HEK293 (cell line): ENCODE data around the gene EGR4.

Experiments used
- CTCF ChIA-PET: fragments of 350-600 bp; formaldehyde crosslinking; extraction: SDS; loops from one replicate; lab custom pipeline; 2021; ENCODE audit warnings: antibody characterized with exemption; lab: Yijun Ruan, JAX
- POLR2A ChIA-PET: fragments of 300-600 bp; formaldehyde crosslinking; extraction: SDS; loops from one replicate; lab custom pipeline; 2020; ENCODE audit warnings: antibody characterized with exemption, inconsistent platforms; lab: Yijun Ruan, JAX
- H3K27ac ChIP-seq: fragments of 200-500 bp; sonication (Bioruptor generic); 2 replicates; pipeline ENCODE4 v1.5.1; 2014; ENCODE audit warnings: low read depth, low read length, control low read depth, inconsistent platforms; ENCODE audit errors: extremely low read depth
- H3K36me3 ChIP-seq, 2 experiments: fragments of 200-500 bp in 1 of 2; sonication (Bioruptor generic) in 1 of 2; 1 replicate in 1 of 2; 2 replicates in 1 of 2; pipeline ENCODE4 v1.5.1; 2014 to 2017; ENCODE audit warnings: inconsistent platforms in 2 of 2, low read length in 2 of 2; ENCODE audit not compliant: control insufficient read depth in 2 of 2, insufficient read depth in 1 of 2
- H3K4me1 ChIP-seq: fragments of 200-500 bp; sonication (Bioruptor generic); 2 replicates; pipeline ENCODE4 v1.5.1; 2014; ENCODE audit warnings: mild to moderate bottlenecking, low read length, inconsistent platforms; ENCODE audit not compliant: control insufficient read depth, insufficient read depth
- H3K4me3 ChIP-seq: 2 replicates; pipeline ENCODE4 v1.5.1; 2011; ENCODE audit warnings: low read depth, mild to moderate bottlenecking, control low read depth, low read length, moderate library complexity
- H3K9me3 ChIP-seq: fragments of 200-500 bp; sonication (Bioruptor generic); 2 replicates; pipeline ENCODE4 v1.5.1; 2014; ENCODE audit warnings: low read depth, low read length, inconsistent platforms; ENCODE audit not compliant: control insufficient read depth, insufficient read depth
- BCL11B ChIP-seq: fragments of 450-650 bp; formaldehyde crosslinking; IDR thresholded peaks from 2 replicates; pipeline ENCODE4 v1.5.1; 2016; ENCODE audit warnings: low read depth, missing biosample characterization, missing genetic modification characterization
- BCL6B ChIP-seq: fragments of 450-650 bp; formaldehyde crosslinking; IDR thresholded peaks from 2 replicates; pipeline ENCODE4 v1.5.1; 2017; ENCODE audit warnings: missing biosample characterization, missing genetic modification characterization
- GLI2 ChIP-seq: fragments of 450-650 bp; formaldehyde crosslinking; IDR thresholded peaks from 2 replicates; pipeline ENCODE4; 2017; ENCODE audit warnings: missing biosample characterization, missing genetic modification characterization, low read depth, borderline replicate concordance
- INSM2 ChIP-seq: fragments of 450-650 bp; formaldehyde crosslinking; IDR thresholded peaks from 2 replicates; pipeline ENCODE4 v1.5.1; 2016; ENCODE audit warnings: missing biosample characterization, missing genetic modification characterization
- SCRT2 ChIP-seq: fragments of 450-650 bp; formaldehyde crosslinking; IDR thresholded peaks from 2 replicates; pipeline ENCODE4 v1.5.1; 2016; ENCODE audit warnings: missing biosample characterization, missing genetic modification characterization
- TSHZ1 ChIP-seq: fragments of 450-650 bp; formaldehyde crosslinking; IDR thresholded peaks from 2 replicates; pipeline ENCODE4 v1.5.1; 2016; ENCODE audit warnings: missing biosample characterization, missing genetic modification characterization, borderline replicate concordance
- ZBTB10 ChIP-seq: fragments of 450-650 bp; formaldehyde crosslinking; IDR thresholded peaks from 2 replicates; pipeline ENCODE4 v1.5.1; 2016; ENCODE audit warnings: missing biosample characterization, missing genetic modification characterization
- ZFP3 ChIP-seq: fragments of 450-650 bp; formaldehyde crosslinking; IDR thresholded peaks from 2 replicates; pipeline ENCODE4 v1.5.1; 2016; ENCODE audit warnings: low read depth, missing biosample characterization, missing genetic modification characterization
- ZFP37 ChIP-seq: fragments of 450-650 bp; formaldehyde crosslinking; IDR thresholded peaks from 2 replicates; pipeline ENCODE4 v1.5.1; 2016; ENCODE audit warnings: missing biosample characterization, missing genetic modification characterization
- ZNF211 ChIP-seq: fragments of 450-650 bp; formaldehyde crosslinking; IDR thresholded peaks from 2 replicates; pipeline ENCODE4 v1.5.1; 2016; ENCODE audit warnings: low read depth, missing biosample characterization, missing genetic modification characterization
- ZNF311 ChIP-seq: fragments of 450-650 bp; formaldehyde crosslinking; IDR thresholded peaks from 2 replicates; pipeline ENCODE4 v1.5.1; 2017; ENCODE audit warnings: missing biosample characterization, missing genetic modification characterization, borderline replicate concordance
- ZNF366 ChIP-seq: fragments of 450-650 bp; formaldehyde crosslinking; conservative IDR thresholded peaks from 2 replicates; pipeline ENCODE4 v1.5.1; 2016; ENCODE audit warnings: missing biosample characterization, missing genetic modification characterization
- ZNF449 ChIP-seq: fragments of 450-650 bp; formaldehyde crosslinking; IDR thresholded peaks from 2 replicates; pipeline ENCODE4 v1.5.1; 2017; ENCODE audit warnings: missing biosample characterization, mild to moderate bottlenecking, missing genetic modification characterization, moderate library complexity
- ZNF529 ChIP-seq: fragments of 450-650 bp; formaldehyde crosslinking; IDR thresholded peaks from 2 replicates; pipeline ENCODE4 v1.5.1; 2017; ENCODE audit warnings: missing genetic modification characterization, missing biosample characterization; ENCODE audit not compliant: insufficient replicate concordance
- ZNF544 ChIP-seq: fragments of 450-650 bp; formaldehyde crosslinking; IDR thresholded peaks from 2 replicates; pipeline ENCODE4 v1.5.0; 2017; ENCODE audit warnings: missing biosample characterization, missing genetic modification characterization
- ZNF558 ChIP-seq: fragments of 450-650 bp; formaldehyde crosslinking; IDR thresholded peaks from 2 replicates; pipeline ENCODE4 v1.5.1; 2016; ENCODE audit warnings: missing biosample characterization, missing genetic modification characterization
- ZNF623 ChIP-seq: fragments of 450-650 bp; formaldehyde crosslinking; IDR thresholded peaks from 2 replicates; pipeline ENCODE4 v1.5.1; 2016; ENCODE audit warnings: missing biosample characterization, missing genetic modification characterization

EGR4 gene

GRCh38 chr2:73265298-73266060 is 27.9 kb downstream of the EGR4 start (continued):
- TF ChIP-seq ZNF449 (no peak), ZFP37 (no peak), BCL11B (tag by site-specific recombination) (no peak), TSHZ1 (tag by site-specific recombination) (no peak), ZNF544 (tag by site-specific recombination) (no peak), ZNF366 (tag by site-specific recombination) (no peak), ZNF311 (no peak)

GRCh38 chr2:73264783-73265182 is 28.6 kb downstream of the EGR4 start:
- CTCF ChIA-PET: no interaction called here
- Histone ChIP-seq H3K4me1 (peaks cover 4% of the 10 kb centered on the region; the same call in 1 of the 2 replicates), H3K4me3 (no peak overlapping the region), H3K36me3 (peaks cover 0 to 39% of the 10 kb centered on the region in 2 experiments; a peak in 2 of 3 replicates), H3K27ac (no peak overlapping the region), H3K9me3 (no peaks in the 10 kb centered on the region)
- TF ChIP-seq GLI2 (no peak), ZNF529 (no peak), INSM2 (tag by site-specific recombination) (no peak), ZNF211 (tag by site-specific recombination) (no peak), SCRT2 (no peak), ZNF558 (tag by site-specific recombination) (no peak), BCL6B (no peak), ZBTB10 (no peak), ZNF623 (no peak), ZFP3 (tag by site-specific recombination) (no peak)
- TF ChIP-seq, all 188 proteins: peak for 0
- POLR2A ChIA-PET: interaction anchor here (0.5 kb wide), 1 partner anchor 58 kb away, joined by 8 read pairs; no protein-coding TSS in a partner anchor
